Stimulated activated CD4-positive, alpha-beta T cell treated with anti-CD3 and anti-CD28 coated beads, Interleukin-12 subunit alpha, Interleukin-12 subunit beta, amount 100 ng/mL, for 4 hours (primary cell): ENCODE results near the gene IFNB1.
A peak's percentile ranks its signal among the peaks of the same experiment; 100 is the strongest.

Experiments used
- DNase-seq: peaks from one replicate; pipeline ENCODE4 v3.0.0-alpha.2; 2020

IFNB1 gene

GRCh38 chr9:21077781-21078180, at the start of gene IFNB1:
Gene IFNB1, minus strand, starts transcription at chr9:21077942. Its CDS starts 73 bp downstream, at chr9:21077869.
- no peak for DNase-seq

GRCh38 chr9:21121595-21122251, 44.0 kb upstream of the IFNB1 start:
- DNase-seq, result no peak

- no peak for DNase-seq
Observed at GRCh38 chr9:21121079-21121478, 43.3 kb upstream of the IFNB1 start.

GRCh38 chr9:21119093-21119770, 41.5 kb upstream of the IFNB1 start:
- DNase-seq, result no peak

- no peak for DNase-seq
Observed at GRCh38 chr9:21114311-21114710, 36.6 kb upstream of the IFNB1 start.

GRCh38 chr9:21110708-21111576, 33.2 kb upstream of the IFNB1 start:
- DNase-seq, result no peak

- DNase-seq, result no peak
Observed at GRCh38 chr9:21104787-21105186, 27.0 kb upstream of the IFNB1 start.

GRCh38 chr9:21102305-21102704, 24.6 kb upstream of the IFNB1 start:
- DNase-seq, result no peak

- DNase-seq, result no peak
Observed at GRCh38 chr9:21097817-21098216, 20.1 kb upstream of the IFNB1 start.

GRCh38 chr9:21096901-21097255, 19.1 kb upstream of the IFNB1 start:
- DNase-seq, result no peak

- peak; percentile 25 for DNase-seq
Observed at GRCh38 chr9:21096172-21096900, 18.6 kb upstream of the IFNB1 start.

- DNase-seq, result no peak
Observed at GRCh38 chr9:21095561-21095960, 17.8 kb upstream of the IFNB1 start.

- DNase-seq, result no peak
Observed at GRCh38 chr9:21086538-21086937, 8.8 kb upstream of the IFNB1 start.

- no peak for DNase-seq
Observed at GRCh38 chr9:21085005-21085404, 7.3 kb upstream of the IFNB1 start.

- no peak for DNase-seq
Observed at GRCh38 chr9:21084242-21084850, 6.6 kb upstream of the IFNB1 start.

- DNase-seq, result no peak
Observed at GRCh38 chr9:21082671-21083070, 4.9 kb upstream of the IFNB1 start.

- DNase-seq, result no peak
Observed at GRCh38 chr9:21081999-21082398, 4.3 kb upstream of the IFNB1 start.

- no peak for DNase-seq
Observed at GRCh38 chr9:21081451-21081850, 3.7 kb upstream of the IFNB1 start.

GRCh38 chr9:21080793-21081192, 3.1 kb upstream of the IFNB1 start:
- no peak for DNase-seq

GRCh38 chr9:21078702-21079101, 960 bp upstream of the IFNB1 start:
- no peak for DNase-seq

- DNase-seq, result no peak
Observed at GRCh38 chr9:21075484-21075883, 2.3 kb downstream of the IFNB1 start.

GRCh38 chr9:21070906-21071305, 6.8 kb downstream of the IFNB1 start:
- no peak for DNase-seq

GRCh38 chr9:21070171-21070571, 7.6 kb downstream of the IFNB1 start:
- no peak for DNase-seq
